Astrocyte of the hippocampus (primary cell): ENCODE results near the gene MKRN2OS.
A peak's percentile ranks its signal among the peaks of the same experiment; 100 is the strongest.

Experiments
- DNase-seq: peaks from one replicate; pipeline ENCODE4 v3.0.0; 2011; ENCODE audit warnings: low read depth, low spot score

The MKRN2OS gene, protein sequence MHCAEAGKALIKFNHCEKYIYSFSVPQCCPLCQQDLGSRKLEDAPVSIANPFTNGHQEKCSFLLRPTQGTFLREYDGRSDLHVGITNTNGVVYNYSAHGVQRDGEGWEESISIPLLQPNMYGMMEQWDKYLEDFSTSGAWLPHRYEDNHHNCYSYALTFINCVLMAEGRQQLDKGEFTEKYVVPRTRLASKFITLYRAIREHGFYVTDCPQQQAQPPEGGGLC

GRCh38 chr3:12545473-12545791 lies at the start of gene MKRN2OS:
MKRN2OS (minus strand) TSS chr3:12545499; CDS start chr3:12545464, 35 bp downstream.
- DNase-seq, result peak; percentile 9

DNA sequence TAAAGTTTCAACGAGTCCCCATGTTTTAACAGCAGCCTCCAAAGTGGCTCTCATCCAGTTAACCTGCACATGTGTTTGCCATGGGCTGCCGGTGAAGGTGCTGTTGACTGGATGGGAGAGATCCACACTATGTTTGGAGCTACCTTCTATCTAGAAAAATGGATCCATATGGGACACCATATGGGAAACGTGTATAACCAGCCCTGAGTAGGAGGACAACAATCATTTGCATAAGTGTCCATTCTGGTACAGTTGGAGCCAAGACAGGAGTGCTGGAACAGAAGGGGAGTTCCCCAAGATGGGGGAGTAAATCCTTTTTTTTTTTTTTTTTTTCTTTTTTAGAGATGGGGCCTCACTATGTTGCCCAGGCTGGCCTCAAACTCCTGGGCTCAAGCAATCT lies 48.2 kb upstream of the MKRN2OS start:
- no peak for DNase-seq

GRCh38 chr3:12591997-12592715 lies 46.9 kb upstream of the MKRN2OS start:
- DNase-seq, result no peak

DNA sequence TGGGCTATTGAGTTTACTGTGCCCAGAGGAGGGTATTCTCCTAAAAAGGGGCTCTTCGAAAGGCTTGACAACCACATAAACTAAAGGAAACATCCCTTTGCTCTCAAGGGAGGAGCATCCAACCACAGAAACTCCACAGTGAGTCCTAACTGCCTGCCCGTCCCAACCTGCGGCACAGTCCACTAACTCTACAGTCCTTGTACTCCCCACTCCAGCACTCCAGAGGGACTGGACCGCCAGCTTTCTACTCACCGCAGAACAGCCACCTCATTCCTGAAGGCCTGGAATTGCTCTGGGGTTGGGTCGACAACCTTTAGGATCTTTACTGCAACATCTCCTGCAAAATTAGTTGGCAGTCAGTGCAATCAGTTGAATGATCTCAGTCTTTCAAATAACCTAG lies 46.2 kb upstream of the MKRN2OS start:
- DNase-seq, result no peak

- DNase-seq, result no peak
Measured at GRCh38 chr3:12590096-12590495, 44.8 kb upstream of the MKRN2OS start.

DNA sequence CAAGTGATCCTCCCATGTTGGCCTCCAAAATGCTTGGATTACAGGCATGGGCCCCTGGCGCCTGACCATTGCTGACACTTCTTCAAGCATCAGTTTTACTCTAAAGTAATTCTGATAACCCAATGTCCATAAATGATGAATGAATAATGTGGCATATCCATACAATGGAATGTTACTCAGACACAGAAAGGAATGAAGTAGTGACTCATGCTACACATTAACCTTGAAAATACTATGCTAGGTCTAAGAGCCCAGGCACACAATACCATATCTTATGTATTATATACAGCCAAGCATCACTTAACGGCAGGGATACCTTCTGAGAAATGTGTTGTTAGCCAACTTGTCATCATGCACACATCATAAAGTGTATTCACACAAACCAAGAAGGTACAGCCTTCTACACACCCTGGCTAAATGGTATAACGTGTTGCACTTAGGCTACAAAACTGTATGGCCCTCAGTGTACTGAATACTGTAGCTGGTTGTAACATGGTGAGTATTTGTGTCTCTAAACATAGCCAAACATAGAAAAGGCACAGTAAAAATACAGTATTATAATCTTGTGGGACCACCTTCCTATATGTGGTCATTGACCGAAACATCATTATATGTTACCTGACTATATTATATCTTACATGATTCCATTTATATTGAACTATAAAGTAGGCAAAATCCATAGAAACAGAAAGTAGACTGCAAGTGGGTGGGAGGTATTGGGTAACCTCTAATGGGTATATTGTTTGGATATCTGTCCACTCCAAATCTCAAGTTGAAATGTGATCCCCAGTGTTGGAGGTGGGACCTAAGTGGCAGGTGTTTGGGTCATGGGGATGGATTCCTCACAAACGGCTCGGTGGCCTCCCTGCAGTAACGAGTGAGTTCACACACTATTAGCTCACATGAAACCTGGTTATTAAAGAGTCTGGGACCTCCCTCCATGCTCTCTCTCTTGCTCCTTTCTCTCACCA lies 43.0 kb upstream of the MKRN2OS start:
- DNase-seq, result no peak

- DNase-seq, result no peak
Measured at GRCh38 chr3:12586403-12586802, 41.1 kb upstream of the MKRN2OS start.

- DNase-seq, result no peak
Measured at GRCh38 chr3:12585970-12586369, 40.7 kb upstream of the MKRN2OS start.

DNA sequence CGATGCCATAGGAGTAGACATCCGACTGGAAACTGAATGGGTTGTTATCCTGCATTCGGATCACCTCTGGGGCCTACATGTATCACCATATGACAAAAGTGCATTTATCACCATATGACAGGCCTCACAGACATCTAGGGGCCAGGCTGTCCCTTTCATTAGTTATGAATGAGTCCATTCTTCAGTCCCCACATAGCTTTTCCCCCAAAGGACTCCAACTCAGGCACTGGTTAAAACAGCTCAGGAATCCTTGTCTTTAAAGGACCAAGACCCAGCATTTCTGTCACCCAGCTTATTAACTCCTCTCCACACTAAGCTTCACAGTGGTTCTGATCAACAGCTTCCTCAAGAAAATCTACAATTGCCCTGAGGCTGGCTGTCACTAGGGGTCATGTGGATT lies 39.9 kb upstream of the MKRN2OS start:
- no peak for DNase-seq

GRCh38 chr3:12584083-12584482 lies 38.8 kb upstream of the MKRN2OS start:
- no peak for DNase-seq

- no peak for DNase-seq
Measured at GRCh38 chr3:12583280-12583679, 38.0 kb upstream of the MKRN2OS start.

GRCh38 chr3:12582730-12583129 lies 37.4 kb upstream of the MKRN2OS start:
- no peak for DNase-seq

DNA sequence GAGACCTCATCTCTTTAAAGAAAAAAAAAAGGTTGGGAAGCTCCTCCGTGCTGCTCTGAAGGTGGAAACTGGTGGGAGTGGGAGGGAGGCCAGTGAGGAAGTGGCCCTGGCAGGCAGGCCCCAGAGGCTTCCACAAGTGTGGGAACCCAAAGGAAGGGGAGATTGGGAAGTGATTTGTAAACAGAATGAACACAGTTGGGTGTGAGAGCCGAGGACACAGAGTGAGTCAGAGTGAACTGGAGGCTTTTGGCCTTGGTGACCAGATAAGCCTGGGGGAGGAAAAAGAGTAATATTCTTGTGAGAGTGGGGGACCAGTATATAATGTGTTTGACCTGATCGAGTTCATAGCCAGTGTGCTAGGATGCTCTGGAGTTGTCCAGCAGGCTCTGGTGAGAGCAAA lies 34.6 kb upstream of the MKRN2OS start:
- no peak for DNase-seq

DNA sequence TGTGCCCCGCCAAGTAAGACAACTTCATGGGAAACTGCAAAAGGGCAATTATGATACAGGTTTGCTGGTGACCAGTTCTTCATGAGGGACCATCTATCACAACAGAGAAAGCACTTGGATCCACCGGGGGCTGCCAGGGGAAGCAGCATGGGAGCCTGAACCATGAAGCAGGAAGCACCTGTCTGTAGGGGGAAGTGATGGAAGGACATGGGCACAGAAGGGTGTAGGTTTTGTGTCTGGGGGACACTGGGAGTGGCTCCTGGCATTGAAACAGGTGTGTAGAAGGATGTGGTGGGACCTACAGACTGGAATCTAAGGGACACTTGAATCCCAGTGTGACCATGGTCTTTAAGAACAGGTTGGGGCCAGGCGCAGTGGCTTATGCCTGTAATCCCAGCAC lies 34.2 kb upstream of the MKRN2OS start:
- no peak for DNase-seq

GRCh38 chr3:12578742-12579141 lies 33.4 kb upstream of the MKRN2OS start:
- no peak for DNase-seq

DNA sequence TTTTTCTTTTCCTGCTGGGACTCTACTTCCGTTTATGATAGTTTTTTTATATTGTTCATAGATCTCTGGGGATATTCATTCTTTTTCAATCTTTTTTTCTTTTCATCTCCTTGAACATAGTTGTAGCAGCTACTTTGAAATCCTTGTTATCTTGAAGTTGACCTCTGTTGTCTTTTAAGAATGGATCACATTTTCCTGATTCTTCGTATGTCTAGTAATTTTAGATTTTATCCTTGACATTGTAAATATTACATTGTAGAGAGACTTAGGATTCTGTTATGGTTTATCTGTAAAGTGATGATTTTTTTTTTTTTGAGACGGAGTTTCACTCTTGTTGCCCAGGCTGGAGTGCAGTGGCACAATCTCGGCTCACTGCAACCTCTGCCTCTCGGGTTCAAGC lies 32.1 kb upstream of the MKRN2OS start:
- no peak for DNase-seq

DNA sequence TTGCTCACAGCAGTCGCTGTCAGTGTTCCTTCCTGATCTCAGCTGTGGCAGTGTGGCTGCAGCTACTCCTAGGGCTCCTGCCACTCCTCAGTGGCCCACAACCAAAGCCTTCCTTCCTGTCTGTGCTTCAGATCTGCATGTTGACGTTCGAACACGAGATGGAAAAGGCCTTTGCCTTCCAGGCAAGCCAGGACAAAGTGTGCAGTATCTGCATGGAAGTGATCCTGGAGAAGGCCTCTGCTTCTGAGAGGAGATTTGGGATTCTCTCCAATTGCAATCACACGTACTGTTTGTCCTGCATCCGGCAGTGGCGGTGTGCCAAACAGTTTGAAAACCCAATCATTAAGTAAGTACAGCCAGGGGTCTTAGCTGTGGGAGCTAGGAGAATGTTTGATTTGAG lies 29.4 kb upstream of the MKRN2OS start:
- DNase-seq, result no peak

- DNase-seq, result no peak
Measured at GRCh38 chr3:12574131-12574530, 28.8 kb upstream of the MKRN2OS start.

DNA sequence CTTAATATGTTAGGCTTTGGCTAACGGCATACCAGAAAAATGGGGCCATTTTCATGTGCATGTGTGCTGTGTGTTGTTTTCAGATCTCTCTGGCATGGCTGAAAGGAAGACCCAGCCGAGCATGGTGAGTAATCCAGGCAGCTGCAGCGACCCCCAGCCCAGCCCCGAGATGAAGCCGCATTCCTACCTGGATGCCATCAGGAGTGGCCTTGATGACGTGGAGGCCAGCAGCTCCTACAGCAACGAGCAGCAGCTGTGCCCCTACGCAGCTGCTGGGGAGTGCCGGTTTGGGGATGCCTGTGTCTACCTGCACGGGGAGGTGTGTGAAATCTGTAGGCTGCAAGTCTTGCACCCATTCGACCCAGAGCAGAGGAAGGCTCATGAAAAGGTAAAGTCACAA lies 26.7 kb upstream of the MKRN2OS start:
- DNase-seq, result no peak

DNA sequence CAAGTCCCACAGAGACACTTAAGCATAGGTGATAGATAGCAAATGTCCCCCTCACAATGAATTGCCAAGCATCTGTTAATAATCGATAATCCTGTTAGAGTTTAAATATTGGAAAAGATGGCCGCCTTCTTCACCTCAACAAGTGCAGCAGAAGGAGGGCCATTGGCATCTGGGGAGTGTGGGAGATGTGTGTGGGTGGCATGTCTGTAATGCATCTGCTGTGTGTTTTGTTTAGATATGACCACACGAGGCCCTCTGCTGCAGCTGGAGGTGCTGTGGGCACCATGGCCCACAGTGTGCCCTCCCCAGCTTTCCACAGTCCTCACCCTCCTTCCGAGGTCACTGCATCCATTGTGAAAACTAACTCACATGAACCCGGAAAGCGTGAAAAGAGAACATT lies 24.5 kb upstream of the MKRN2OS start:
- DNase-seq, result no peak

GRCh38 chr3:12568747-12569146 lies 23.4 kb upstream of the MKRN2OS start:
- DNase-seq, result no peak

- DNase-seq, result no peak
Measured at GRCh38 chr3:12566976-12567375, 21.7 kb upstream of the MKRN2OS start.

DNA sequence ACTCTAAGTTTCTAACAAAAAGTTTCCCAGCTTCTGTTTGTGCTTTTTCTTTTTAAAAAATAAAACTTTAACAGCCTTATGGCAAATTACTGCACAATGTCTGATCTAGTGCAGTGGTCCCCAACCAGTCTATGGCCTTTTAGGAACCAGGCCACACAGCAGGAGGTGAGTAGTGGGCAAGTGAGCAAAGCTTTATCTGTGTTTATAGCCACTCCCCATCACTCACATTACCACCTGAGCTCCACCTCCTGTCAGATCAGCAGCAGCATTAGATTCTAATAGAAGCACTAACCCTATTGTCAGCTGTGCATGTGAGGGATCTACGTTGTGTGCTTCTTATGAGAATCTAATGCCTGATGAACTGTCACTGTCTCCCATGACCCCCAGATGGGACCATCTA lies 17.2 kb upstream of the MKRN2OS start:
- no peak for DNase-seq
